GM18507 (cell line): ENCODE measurements around the gene KBTBD13.

Source experiments
- DNase-seq: peaks from one replicate; pipeline ENCODE4 v3.0.0; 2011; ENCODE audit warnings: low read depth; ENCODE audit not compliant: insufficient read length; ENCODE audit errors: extremely low spot score
- FAIRE-seq: peaks from 2 replicates; lab custom pipeline; 2011; peaks lifted over from hg19 to GRCh38; lab: Jason Lieb, UNC

The KBTBD13 gene

DNA sequence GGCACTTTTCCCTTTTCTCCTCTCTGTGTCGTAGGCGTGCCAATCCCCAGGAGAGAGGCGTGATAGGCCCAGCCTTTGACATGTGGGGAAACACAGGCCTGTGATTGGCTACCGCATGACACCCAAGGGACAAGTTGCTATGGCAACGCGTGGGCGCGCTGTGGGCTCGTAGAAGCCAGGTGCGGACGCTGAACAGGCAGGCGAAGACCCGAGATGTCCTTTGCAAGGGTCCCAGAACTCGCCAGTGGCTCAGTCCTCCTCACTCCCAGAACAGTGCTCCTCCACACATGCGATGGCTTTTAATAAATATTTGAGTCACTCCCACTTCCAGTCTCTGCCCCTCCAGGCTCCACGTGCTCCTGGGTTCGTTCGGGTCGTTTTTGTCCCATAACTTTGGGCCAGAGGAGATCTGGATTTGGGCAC is 27.1 kb upstream of the KBTBD13 start:
- FAIRE-seq, result peak; percentile 95
- DNase-seq, result peak; percentile 92

DNA sequence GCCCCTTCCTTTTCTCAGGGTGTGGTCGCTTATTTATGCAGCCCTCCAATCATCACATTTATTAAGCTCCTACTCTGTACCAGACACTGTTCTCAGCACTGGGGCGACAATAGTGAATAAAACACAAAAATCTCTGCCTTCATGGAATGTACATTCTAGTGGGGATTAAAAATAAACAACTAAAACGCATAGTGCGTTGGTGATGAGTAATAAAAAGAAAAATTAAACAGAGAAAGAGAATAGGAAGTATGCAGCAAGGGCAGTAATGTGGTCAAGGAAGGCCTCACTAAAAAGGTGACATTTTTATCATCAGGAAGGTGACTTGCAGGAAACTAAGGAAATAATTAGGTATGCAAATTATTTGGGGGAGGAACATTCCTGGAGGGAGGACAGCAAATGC is 26.3 kb upstream of the KBTBD13 start:
- DNase-seq, result no peak
- no peak for FAIRE-seq

DNA sequence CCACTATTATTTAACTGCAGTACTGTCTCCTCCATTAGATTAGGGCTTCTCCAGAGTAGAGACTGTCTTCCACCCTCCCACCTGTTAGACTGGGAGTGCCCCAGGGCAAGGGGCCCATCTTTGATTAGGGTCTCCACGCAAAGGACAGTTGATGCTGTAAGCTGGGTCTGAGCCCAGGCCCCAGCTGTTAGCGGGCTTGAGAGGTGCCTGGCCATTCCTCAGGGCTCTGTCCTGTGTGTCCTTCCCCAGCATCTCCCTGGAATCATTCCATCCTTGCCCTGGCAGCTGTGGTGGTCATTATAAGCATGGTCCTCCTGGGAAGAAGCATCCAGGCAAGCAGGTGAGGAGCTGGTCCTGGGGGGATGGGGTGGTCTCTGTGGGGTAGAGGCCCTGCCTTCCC is 25.3 kb upstream of the KBTBD13 start:
- no peak for FAIRE-seq
- no peak for DNase-seq

DNA sequence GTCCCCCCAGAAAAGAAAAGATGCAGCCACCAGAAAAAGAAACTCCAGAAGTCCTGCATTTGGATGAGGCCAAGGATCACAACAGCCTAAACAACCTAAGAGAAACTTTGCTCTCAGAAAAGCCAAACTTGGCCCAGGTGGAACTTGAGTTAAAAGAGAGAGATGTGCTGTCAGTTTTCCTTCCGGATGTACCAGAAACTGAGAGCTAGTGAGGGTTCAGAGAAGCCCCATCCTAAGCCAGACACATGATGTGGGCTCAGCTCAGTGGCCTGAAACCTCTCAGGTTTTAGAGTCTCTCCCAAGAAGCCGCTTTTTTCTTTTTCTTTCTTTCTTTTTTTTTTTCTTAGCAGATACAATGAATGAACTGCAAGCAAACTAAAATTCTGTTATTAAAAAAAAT is 23.6 kb upstream of the KBTBD13 start:
- no peak for FAIRE-seq
- DNase-seq, result no peak

DNA sequence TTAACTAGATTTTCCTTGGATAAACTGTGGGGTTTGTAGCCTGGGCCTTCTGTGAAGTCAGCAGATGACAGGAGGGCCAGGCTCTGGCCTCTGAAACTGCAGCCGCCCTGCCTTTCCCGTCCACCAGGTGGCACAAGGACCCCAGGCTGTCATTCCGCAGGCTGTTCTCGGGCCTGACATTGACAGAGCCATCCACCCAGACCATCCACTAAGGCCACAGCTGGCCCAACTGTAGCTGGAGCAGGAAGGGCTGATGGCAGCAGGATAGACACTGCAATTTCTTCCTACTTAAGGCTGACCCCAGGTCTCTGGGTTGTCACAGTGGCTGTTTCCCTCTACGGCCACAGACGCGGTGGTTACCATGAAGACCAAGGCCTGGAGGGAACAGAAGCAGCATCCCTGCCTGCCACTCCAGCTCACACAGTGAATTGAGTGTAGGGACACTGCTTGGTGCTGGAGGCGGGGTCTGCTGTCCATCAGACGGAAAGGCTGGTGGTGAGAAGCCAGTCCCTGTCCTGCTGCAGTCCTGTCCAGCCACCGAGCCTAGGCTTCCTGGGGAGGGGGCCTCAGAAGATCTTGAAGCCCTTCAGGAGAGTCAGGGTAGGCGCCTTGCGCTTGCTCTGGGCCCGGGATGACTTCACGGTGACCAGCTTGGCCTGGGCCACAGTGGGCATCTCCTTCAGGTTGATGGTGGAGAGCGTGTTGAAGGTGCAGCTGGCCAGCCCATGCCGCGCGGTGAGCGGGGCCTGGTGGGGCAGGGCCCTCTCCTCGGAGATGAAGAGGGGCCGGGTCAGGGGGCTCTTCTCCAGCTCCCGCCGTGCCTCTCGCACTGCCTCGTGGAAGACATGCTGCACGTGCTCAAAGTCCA is 22.0 kb upstream of the KBTBD13 start:
- peak; percentile 83 for FAIRE-seq
- peak; percentile 68 for DNase-seq

DNA sequence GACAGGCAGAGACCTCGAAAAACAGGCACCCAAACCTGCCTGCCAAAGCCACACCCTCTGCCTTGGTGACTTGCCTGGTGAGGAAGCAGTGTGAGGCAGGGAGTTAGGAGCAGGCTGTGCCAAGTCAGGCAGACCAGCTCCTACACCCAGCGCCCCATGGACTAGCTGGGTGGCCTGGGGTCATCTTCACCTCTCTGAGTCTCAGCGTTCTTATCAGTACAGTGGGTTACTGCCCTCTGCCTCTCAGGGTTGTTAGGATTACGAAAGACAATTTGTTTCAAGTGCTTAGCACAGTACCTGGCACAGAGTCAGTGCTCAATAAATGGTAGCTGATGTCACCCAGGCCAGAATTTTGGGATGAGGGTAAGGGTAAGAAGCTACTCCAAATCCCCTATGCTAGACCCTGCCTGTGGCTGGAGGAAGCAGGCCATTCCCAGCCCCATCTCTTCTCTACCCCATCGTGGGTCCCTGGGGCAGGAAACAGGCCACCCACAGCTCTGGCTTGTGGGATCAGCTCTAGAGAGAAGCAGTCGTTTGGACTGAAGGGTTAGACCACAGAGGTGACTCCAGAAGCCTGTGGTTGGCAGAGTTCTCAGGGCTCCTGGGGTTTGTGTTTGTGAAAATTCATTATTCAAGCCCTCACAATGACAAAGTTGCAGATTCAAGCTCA is 21.2 kb upstream of the KBTBD13 start:
- no peak for FAIRE-seq
- no peak for DNase-seq

DNA sequence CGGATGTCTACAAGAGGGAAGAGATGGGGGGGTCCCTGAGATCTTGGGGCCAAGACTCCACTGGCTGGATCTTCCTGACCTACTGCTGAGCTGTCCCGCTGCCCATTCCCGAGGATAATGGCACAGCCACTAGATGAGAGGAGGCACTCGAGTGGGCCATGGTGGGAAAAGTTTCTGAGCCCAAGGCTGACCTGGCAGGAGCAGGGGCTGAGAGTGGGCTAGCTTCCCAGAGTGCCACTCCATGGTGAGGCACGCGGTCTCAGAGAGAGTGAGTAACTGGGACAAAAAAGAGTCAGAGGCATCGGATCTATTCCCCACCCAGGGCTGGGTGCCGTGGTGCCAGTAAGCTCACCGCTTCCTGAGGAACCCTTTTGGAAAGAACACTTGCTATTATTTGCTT is 20.4 kb upstream of the KBTBD13 start:
- FAIRE-seq, result no peak
- no peak for DNase-seq

DNA sequence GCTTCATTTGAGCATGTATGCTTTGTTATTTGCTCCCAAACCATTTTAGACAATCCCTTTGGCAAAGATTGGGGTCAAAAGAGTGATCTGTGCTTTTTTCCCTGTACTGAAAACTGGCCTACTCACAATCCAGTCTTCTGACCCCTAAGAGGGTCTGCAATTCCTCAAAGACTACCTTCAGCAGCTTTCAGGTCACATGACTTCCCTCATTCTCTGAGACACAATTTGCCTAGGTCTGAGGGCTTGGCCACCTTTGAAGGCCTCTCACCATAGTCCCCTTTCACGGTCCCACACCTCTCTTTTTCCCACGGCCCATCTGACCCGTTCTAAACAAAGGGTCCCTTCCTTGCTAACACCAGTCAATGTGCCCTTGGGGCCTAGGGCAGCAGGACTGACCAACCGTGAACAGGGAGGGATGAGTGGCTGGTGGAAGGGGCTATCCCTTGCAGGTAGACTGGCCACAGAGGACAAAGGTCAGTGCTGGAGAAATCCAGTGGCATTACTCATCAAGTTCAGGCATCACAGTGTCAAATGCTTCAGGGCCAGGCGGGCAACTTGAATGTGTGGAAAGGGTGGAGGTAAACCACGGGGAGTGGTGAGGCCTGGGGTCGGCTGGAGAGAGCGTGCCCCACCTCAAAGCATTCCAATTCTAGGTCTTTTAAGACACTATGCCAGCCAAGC is 19.5 kb upstream of the KBTBD13 start:
- no peak for DNase-seq

DNA sequence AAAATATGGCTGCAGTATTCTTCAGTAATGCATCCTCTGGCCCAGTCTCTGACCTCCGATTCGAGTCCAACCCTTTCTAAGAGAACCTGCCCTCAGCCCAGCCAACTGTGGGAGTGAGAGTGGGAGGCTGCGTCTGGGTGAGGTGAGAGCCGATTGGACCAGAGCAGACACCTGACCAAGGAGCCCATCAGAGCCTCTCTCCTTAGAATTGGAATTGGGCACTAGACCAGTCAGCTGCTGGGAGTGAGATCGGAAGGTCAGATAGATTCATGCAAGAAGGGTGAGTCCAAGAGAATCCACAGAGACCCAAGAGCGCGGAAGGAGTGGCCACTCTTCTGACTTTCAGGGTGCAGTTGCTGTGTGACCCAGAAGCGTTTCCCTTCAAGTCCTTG is 19.0 kb upstream of the KBTBD13 start:
- FAIRE-seq (no peak), DNase-seq (no peak)

More for the DNA sequence above, 19.5 kb upstream of the KBTBD13 start:
- no peak for FAIRE-seq

DNA sequence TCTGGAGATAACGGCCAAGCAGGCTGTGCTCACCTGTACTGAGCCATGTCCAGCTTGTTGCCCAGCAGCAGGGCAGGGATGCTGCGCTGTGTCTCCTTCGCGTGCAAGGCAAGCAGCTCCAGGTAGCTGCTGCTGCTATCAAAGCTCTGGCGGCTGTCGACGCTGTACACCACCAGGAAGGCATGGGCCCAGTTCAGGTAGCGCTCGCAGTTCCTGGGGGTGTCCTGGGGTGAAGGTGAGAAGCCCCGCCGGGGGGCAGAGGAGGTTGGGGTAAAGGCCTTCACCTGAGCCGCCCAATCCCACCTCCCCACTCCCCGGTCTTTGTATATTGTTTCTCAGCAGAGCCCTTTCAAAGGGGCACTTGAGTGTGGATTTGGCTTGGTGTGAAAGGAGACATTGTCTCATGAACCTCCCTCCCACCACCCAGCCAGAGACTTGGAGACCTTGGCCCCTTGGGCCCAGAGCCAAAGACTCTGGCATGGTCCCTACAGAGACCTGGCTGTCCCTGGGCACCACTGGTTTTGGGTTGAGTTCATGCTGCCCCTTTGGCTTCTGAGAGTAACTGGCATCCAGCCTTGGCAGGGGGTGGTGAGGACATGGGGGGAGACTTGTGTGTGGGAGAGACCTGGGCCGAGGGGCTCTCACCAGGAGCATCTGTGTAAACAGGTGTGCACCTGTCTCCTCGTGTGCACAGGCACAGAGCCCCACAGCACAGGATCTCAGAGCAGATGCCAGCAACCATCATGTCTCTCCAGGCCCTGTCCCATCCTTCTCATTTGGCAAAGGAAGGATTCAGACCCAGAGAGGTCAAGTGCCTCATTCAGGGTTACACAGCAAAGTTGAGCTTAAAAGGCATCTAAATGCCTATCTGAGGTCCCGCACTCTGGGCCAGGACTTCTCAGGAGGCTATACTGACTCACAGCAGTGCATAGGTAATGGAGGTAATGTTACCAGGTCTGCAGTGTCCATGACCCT is 17.9 kb upstream of the KBTBD13 start:
- DNase-seq (no peak), FAIRE-seq (no peak)

DNA sequence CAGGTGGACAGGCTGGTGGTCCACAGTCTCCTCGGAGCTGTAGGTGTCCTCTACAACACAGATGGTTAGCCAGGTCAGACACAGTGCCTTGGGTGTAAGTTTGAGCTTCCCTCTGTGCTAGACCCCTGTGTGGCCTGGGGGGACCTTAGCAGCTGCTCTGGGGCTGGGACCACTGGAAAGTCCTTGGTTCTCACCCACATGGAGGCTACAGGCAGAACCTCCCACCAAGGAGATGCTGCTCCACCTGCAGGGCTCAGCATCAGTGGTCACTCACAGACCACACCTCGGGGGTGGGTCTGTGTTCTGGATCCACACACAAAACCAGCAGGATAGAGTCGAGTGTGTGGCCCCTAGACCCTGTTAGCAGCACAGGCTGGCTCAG is 17.2 kb upstream of the KBTBD13 start:
- no peak for DNase-seq
- no peak for FAIRE-seq

DNA sequence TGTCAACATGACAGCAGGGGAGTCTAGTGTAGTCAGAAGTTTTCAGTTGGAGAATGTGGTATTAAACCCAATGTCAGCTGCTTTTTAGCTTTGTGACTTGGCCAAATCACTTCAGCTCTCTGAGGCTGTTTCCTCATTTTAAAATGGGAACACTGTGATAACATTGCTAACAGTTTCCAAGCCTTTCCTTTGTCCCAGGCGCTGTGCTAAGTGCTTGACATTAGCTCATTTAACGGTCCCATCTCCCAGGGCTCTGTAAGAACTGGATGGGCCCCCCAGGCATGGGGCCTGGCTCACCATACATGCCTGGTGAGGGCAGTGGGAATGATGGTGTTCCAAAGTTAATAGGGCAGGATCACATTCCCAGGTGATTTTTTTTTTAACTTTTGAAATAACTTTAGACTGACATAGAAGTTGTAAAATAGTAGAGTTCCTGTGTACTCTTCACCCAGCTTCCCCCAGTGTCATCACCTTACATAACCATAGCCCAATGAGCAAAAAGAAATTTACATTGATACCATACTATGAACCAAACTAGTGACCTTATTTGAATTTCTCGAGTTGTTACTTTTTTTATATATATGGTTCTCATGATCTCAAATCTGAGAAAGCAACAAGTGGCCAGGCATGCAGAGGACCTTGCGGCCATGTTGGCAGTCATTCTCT is 16.5 kb upstream of the KBTBD13 start:
- FAIRE-seq (no peak), DNase-seq (no peak)

DNA sequence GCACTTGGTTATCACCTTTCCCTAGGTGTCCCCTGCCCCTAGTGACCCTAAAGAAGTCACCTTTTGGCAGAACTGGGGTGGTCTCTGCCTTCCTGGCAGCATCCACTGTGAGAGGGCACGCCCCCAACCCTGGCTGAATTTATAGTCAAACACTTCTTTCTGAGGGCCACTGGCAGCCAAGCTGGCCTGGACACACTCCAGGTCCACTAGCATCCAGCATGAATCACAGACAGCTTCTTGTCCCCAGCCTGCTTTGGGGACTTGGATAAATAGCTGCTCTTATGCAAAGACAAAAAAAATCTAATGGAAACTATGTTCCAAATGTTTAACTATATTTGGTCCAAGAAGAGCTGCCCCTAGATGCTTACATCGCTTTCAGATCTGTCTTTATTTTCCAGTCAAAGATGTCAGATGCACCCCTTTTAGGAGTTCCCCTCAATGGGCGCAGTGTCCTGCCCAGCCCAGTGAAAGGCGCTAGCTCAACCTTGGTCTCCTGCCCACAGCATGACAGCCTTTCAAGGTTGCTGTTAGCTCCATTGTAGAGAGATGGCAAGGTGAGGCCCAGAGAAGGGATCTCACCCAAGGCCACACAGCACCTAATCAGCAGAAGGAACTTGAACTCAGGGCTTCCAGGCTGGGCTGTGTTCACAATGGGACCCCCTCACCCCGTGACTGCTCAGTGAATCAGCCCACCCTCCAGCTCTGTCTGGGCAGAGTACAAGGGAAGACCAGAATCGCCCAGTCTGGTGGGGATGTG is 15.7 kb upstream of the KBTBD13 start:
- no peak for DNase-seq
- FAIRE-seq, result no peak

DNA sequence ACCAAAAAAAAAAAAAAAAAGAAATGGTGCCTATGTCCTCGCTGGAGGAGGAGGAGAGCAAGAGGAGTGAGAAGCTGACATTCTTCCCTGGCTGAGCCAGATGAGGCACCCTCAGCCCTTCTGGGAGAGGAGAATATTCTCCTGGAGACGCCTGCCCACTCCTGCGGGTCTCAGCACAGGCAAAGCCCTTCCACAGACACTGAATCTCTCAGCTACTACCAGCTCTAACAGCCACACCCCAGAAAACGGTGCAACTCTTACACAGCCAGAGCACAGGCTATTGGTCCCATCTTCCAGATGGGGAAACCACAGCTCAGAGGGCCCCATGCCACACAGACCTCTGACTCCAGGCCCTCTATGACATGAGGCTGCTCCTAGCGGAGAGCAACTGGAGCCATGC is 14.5 kb upstream of the KBTBD13 start:
- FAIRE-seq (no peak), DNase-seq (no peak)

DNA sequence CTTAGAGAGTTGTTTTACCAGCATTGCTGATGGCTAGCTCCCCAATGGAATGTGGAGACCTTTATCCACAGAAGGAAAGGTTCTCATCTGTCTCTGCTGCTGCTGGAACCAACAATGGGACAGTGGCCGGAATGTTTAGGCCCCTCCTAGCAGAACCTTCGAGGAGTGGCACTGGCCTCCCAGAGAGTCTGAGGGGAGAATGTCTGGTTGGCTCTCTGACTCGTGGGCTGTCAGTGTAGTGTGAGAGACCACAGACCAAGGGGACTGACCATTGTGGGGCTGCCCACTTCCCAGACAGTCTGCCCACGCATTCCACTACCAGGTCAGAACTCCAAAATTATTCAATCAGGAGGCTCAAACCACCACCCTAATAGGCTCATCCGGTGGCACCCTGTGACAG is 13.8 kb upstream of the KBTBD13 start:
- DNase-seq (no peak), FAIRE-seq (no peak)

DNA sequence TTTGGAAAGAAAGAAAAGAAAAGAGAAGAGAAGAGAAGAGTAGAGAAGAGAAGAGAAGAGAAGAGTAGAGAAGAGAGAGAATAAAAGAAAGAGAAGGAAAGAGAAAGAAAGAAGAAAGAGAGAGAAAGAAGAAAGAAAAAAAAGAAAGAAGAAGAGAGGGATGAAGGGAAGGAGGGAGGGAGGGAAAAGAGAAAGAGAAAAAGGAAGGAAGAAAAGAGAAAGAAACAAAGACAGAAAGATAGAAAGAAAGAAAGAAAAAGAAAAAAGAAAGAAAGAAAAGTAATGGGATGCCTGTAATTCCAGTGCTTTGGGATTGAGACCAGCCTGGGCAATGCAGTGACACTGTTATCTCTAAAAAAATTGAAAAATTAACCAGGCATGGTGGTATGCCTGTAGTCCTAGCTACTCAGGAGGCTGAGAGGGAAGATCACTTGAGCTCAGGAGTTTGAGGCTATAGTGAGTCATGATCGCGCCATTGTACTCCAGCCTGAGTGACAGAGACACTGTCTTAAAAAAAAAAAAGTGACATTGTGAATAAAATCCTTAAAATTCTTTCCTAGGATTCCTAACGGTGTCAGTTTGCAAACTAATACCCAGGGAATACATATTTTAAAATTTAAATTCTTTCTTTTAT is 10.4 kb upstream of the KBTBD13 start:
- FAIRE-seq, result no peak

DNA sequence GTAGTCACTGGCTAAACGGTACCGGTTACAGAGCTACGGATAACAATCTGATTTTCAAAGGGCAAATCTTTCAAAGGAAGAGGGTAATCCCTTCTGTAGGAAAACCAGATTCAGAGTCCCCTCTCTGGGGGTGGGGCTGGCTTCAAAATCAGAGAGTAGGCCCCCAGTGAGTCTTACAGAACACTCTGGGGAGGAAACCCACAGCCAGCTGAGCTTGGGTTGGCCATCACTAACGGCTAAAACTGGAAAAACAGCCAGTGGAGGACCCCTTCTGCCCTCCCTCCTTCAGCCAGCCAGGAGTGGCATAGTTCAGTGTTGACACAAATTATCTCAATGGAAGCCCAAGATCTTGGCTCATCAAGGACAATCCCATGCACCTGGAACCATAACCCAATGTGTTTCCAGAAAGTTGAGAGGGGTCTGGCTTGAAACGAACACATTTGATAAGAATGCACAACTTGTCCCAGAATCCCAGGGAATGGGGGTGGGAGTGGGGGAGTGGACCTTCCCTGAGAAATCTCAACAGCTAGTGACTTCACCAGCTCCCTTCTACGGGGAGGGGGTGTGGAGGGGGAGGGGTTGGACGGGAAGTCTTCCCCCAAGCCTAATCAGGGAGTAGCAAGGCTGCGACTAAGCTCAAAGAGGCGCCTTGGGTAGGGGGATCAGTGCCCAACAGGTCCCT is 9.8 kb upstream of the KBTBD13 start:
- DNase-seq, result no peak
- FAIRE-seq, result no peak

More for the DNA sequence above, 10.4 kb upstream of the KBTBD13 start:
- no peak for DNase-seq
